ENCODE results near the gene MMP20.

MMP20 gene

GRCh38 chr11:102614485-102614884 lies 10.6 kb downstream of the MMP20 start:
- no peaks in the 10 kb centered on the region for H3K4me1 ChIP-seq
- TF ChIP-seq CTCF (IDR thresholded peaks at IDR 0.05) = no peak
- no peaks in the 10 kb centered on the region for H3K9me3 ChIP-seq (ENCODE audit: control insufficient read depth, low read length)

DNA sequence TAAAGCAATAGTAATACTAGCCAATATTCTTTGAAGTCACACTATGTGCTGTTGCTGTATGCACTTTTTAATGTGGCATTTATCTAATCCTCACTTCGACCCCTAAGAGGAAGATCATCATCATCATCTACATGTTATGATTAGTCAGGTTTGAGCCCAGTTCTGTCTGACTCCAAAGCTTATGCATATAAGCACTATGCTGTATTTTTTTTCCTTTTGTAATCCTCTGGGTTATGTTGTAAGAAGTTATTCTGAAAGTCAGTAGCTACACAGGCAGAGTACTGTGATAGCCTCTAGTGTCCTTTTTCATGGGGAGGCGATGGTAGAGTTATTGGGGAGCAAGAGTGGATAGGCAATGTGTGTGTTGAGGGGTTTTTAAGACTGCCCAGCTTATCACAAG lies 11.1 kb downstream of the MMP20 start:
- TF ChIP-seq CTCF (IDR thresholded peaks at IDR 0.05) = no peak
- no peak overlapping the region for H3K4me2 ChIP-seq (ENCODE audit: low read length)

More at GRCh38 chr11:102614485-102614884, 10.6 kb downstream of the MMP20 start:
- no peak overlapping the region for H3K9ac ChIP-seq
- no peak overlapping the region for H3K27ac ChIP-seq
- H3K4me3 ChIP-seq (ENCODE audit: low read depth, low read length) = no peak overlapping the region
- H3K36me3 ChIP-seq (ENCODE audit: control insufficient read depth, insufficient read depth, low read length) = no peaks in the 10 kb centered on the region
- H3K79me2 ChIP-seq = no peaks in the 10 kb centered on the region
- H3K4me2 ChIP-seq (ENCODE audit: low read length) = no peak overlapping the region
- no peak overlapping the region for H2AFZ ChIP-seq
- H3K27me3 ChIP-seq (ENCODE audit: control insufficient read depth, insufficient read depth, low read length) = no peaks in the 10 kb centered on the region

DNA sequence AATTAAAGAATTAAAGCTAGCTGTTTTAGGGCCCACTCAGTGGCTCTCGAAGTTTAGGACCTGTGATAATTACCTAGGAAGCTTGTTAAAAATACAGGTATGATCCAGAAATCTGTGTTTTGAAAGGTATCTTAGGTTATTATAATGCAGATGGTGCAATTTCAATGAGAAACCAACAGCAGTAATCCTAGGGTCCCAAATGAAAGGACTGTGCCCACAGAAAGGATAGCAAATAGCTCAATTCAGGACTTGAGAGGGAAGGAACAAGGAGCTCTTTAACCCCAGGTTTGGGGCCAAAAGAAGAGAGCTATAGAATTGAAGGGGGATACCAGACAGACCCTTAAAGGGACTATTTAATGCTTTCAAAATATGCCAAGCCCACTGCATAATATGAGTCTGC lies 11.7 kb downstream of the MMP20 start:
- no peak for TF ChIP-seq CTCF (IDR thresholded peaks at IDR 0.05)

More for the DNA sequence above, 11.1 kb downstream of the MMP20 start:
- Histone ChIP-seq H3K79me2 (no peaks in the 10 kb centered on the region), H3K9ac (no peak overlapping the region), H3K4me3 (ENCODE audit: low read depth, low read length) (no peak overlapping the region), H3K27me3 (ENCODE audit: control insufficient read depth, insufficient read depth, low read length) (no peaks in the 10 kb centered on the region), H3K27ac (no peak overlapping the region), H3K4me1 (no peaks in the 10 kb centered on the region), H3K9me3 (ENCODE audit: control insufficient read depth, low read length) (no peaks in the 10 kb centered on the region), H3K36me3 (ENCODE audit: control insufficient read depth, insufficient read depth, low read length) (no peaks in the 10 kb centered on the region), H2AFZ (no peak overlapping the region)

GRCh38 chr11:102611291-102611690 lies 13.8 kb downstream of the MMP20 start:
- Histone ChIP-seq H2AFZ (no peak overlapping the region), H3K9ac (no peak overlapping the region), H3K4me2 (ENCODE audit: low read length) (no peak overlapping the region), H3K27ac (no peak overlapping the region), H3K36me3 (ENCODE audit: control insufficient read depth, insufficient read depth, low read length) (no peaks in the 10 kb centered on the region), H3K4me1 (no peaks in the 10 kb centered on the region), H3K27me3 (ENCODE audit: control insufficient read depth, insufficient read depth, low read length) (no peaks in the 10 kb centered on the region), H3K79me2 (no peaks in the 10 kb centered on the region), H3K4me3 (ENCODE audit: low read depth, low read length) (no peak overlapping the region), H3K9me3 (ENCODE audit: control insufficient read depth, low read length) (no peaks in the 10 kb centered on the region)
- TF ChIP-seq CTCF (IDR thresholded peaks at IDR 0.05) = no peak

More for the DNA sequence above, 11.7 kb downstream of the MMP20 start:
- Histone ChIP-seq H3K4me2 (ENCODE audit: low read length) (no peak overlapping the region), H3K9ac (no peak overlapping the region), H3K27ac (no peak overlapping the region), H3K9me3 (ENCODE audit: control insufficient read depth, low read length) (no peaks in the 10 kb centered on the region), H3K36me3 (ENCODE audit: control insufficient read depth, insufficient read depth, low read length) (no peaks in the 10 kb centered on the region), H3K4me1 (no peaks in the 10 kb centered on the region), H3K4me3 (ENCODE audit: low read depth, low read length) (no peak overlapping the region), H2AFZ (no peak overlapping the region), H3K79me2 (no peaks in the 10 kb centered on the region), H3K27me3 (ENCODE audit: control insufficient read depth, insufficient read depth, low read length) (no peaks in the 10 kb centered on the region)

DNA sequence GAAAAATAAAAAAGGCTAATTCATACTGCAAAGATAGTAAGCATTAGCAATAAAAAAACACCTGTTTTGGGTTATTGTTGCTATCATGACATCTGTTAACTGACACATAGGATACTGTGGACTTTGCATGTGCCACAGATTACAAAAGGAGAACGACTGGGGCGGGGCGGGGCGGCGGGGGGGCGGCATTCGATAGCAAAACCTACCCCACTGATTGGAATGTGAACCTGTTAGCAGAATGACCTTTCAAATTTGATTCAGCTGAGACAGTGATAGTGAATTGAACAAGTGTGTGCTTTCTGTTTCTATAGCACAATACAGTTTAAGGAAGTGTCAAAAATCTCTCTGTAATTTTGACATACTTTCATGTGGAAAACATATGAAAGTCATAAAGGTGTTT lies 14.9 kb downstream of the MMP20 start:
- no peak overlapping the region for H3K27ac ChIP-seq
- no peaks in the 10 kb centered on the region for H3K9me3 ChIP-seq (ENCODE audit: control insufficient read depth, low read length)
- no peak for TF ChIP-seq CTCF (IDR thresholded peaks at IDR 0.05)
- H3K79me2 ChIP-seq = no peaks in the 10 kb centered on the region
- no peak overlapping the region for H2AFZ ChIP-seq
- no peaks in the 10 kb centered on the region for H3K27me3 ChIP-seq (ENCODE audit: control insufficient read depth, insufficient read depth, low read length)
- no peak overlapping the region for H3K9ac ChIP-seq
- H3K36me3 ChIP-seq (ENCODE audit: control insufficient read depth, insufficient read depth, low read length) = no peaks in the 10 kb centered on the region
- no peak overlapping the region for H3K4me3 ChIP-seq (ENCODE audit: low read depth, low read length)
- H3K4me2 ChIP-seq (ENCODE audit: low read length) = no peak overlapping the region
- H3K4me1 ChIP-seq = no peaks in the 10 kb centered on the region
